ENCODE data around the gene PCDHA4.

- TF ChIP-seq USF1 (IDR thresholded peaks at IDR 0.05; ENCODE audit: borderline replicate concordance, low read depth) (no peak), POLR2AphosphoS5 (IDR thresholded peaks at IDR 0.05; ENCODE audit: low read depth, low read length) (no peak), CTCF (IDR thresholded peaks at IDR 0.05) (peak; percentile 63), MAX (IDR thresholded peaks at IDR 0.05; ENCODE audit: low read depth) (no peak), RCOR1 (IDR thresholded peaks at IDR 0.05; ENCODE audit: low read length) (no peak), ZBTB33 (IDR thresholded peaks at IDR 0.05; ENCODE audit: borderline replicate concordance, low read depth) (no peak), GABPA (IDR thresholded peaks at IDR 0.05; ENCODE audit: low read depth) (no peak), MXI1 (IDR thresholded peaks at IDR 0.05; ENCODE audit: low read depth, low read length) (no peak), EZH2phosphoT487 (IDR thresholded peaks at IDR 0.05; ENCODE audit: borderline replicate concordance, low read depth) (no peak), FOXM1 (IDR thresholded peaks at IDR 0.05; ENCODE audit: low read depth) (no peak)
These were observed at the start of gene PCDHA4 for GRCh38 chr5:140806834-140807775.

All from SK-N-SH (cell line).